K562 (cell line): Measurements from ENCODE around the gene RBM34. TPM values are rescaled to one million over a fixed set of nuclear protein-coding genes. Genes with fewer than 3 reads are reported as not detected.
A peak's percentile ranks its signal among the peaks of the same experiment; 100 is the strongest.

Experiments used
- ATAC-seq: fragments of 200-7000 bp; cut with Tn5 transposase; 3 replicates; pipeline ENCODE4 v1.9.1; 2020; ENCODE audit warnings: moderate library complexity
- BruUV-seq: library from RNA; stranded (reverse); fragments of 400-500 nt; replicated peaks from 2 replicates; lab custom pipeline; 2021; lab: Mats Ljungman, UMichigan
- CTCF ChIA-PET: fragments of 300-600 bp; formaldehyde crosslinking; extraction: SDS; loops from one replicate; lab custom pipeline; 2021; ENCODE audit warnings: low intra/inter-chr PET ratio; lab: Yijun Ruan, JAX
- POLR2A ChIA-PET: fragments of 300-600, 350-650 bp; sonication (Branson Sonifier 250); formaldehyde crosslinking; extraction: SDS; loops from one replicate; lab custom pipeline; 2021; ENCODE audit warnings: antibody characterized with exemption, inconsistent platforms; lab: Yijun Ruan, JAX
- DNase-seq, 4 experiments: peaks; one replicate each; pipeline versions ENCODE4 v3.0.0 to v3.0.0-alpha.2; 2011 to 2018; ENCODE audit warnings: low spot score in 3 of 4, mixed read lengths in 3 of 4; ENCODE audit errors: extremely low read depth in 1 of 4
- FAIRE-seq: peaks from 2 replicates; lab custom pipeline; 2011; peaks lifted over from hg19 to GRCh38; lab: Jason Lieb, UNC
- H2AFZ ChIP-seq: 2 replicates; pipeline ENCODE4 v1.6.0; 2011; ENCODE audit warnings: low read depth, low read length, control low read depth, inconsistent platforms
- H3K27ac ChIP-seq: fragments of 200-600 bp; 3 replicates; pipeline ENCODE4 v1.8.0; 2011; ENCODE audit warnings: low read depth, mild to moderate bottlenecking, control low read depth, inconsistent platforms, low read length, moderate library complexity, mixed read lengths; ENCODE audit errors: extremely low read depth
- H3K27me3 ChIP-seq, 2 experiments: fragments of 300-600 bp in 1 of 2; 2 replicates in 1 of 2; 3 replicates in 1 of 2; pipeline versions ENCODE4 v1.6.0 to v1.8.0; 2011; ENCODE audit warnings: inconsistent platforms in 2 of 2, low read length in 2 of 2, mild to moderate bottlenecking in 1 of 2, mixed read lengths in 1 of 2, moderate library complexity in 1 of 2; ENCODE audit not compliant: control insufficient read depth in 2 of 2, insufficient read depth in 2 of 2
- H3K36me3 ChIP-seq: fragments of 300-600 bp; 3 replicates; pipeline ENCODE4 v1.8.0; 2011; ENCODE audit warnings: mild to moderate bottlenecking, low read length, inconsistent platforms; ENCODE audit not compliant: control insufficient read depth, insufficient read depth
- H3K4me1 ChIP-seq, 2 experiments: fragments of 200-600 bp in 1 of 2; replicated peaks in 1 of 2; 2 replicates in 1 of 2; 3 replicates in 1 of 2; pipeline versions ENCODE4 v1.5.1 to v1.8.0; 2011; ENCODE audit warnings: inconsistent platforms in 2 of 2, low read length in 2 of 2, mild to moderate bottlenecking in 1 of 2, mixed read lengths in 1 of 2, moderate library complexity in 1 of 2; ENCODE audit not compliant: control insufficient read depth in 2 of 2, insufficient read depth in 2 of 2
- H3K4me2 ChIP-seq: 2 replicates; pipeline ENCODE4 v1.6.1; 2011; ENCODE audit warnings: low read length, control low read depth, inconsistent platforms, mixed read lengths; ENCODE audit not compliant: insufficient read depth
- H3K4me3 ChIP-seq: fragments of 200-600 bp; sonication (generic), shearing (Covaris generic); 2 replicates; pipeline ENCODE4 v1.5.1; 2016; ENCODE audit warnings: control low read depth, inconsistent platforms
- H3K79me2 ChIP-seq: fragments of 200-600 bp; 3 replicates; pipeline ENCODE4 v1.8.0; 2011; ENCODE audit warnings: low read length, inconsistent platforms; ENCODE audit not compliant: control insufficient read depth, insufficient read depth
- H3K9ac ChIP-seq, 2 experiments: 2 replicates each; pipeline versions ENCODE4 v1.6.0 to v1.6.1; 2011; ENCODE audit warnings: low read depth in 2 of 2, low read length in 2 of 2, control low read depth in 1 of 2, inconsistent platforms in 1 of 2, mild to moderate bottlenecking in 1 of 2, mixed read lengths in 1 of 2; ENCODE audit not compliant: insufficient read depth in 1 of 2
- H3K9me1 ChIP-seq: one replicate; pipeline ENCODE4 v1.6.0; 2011; ENCODE audit warnings: inconsistent platforms, mild to moderate bottlenecking, low read length, moderate library complexity; ENCODE audit not compliant: control insufficient read depth, insufficient read depth
- H3K9me3 ChIP-seq: replicated peaks from 2 replicates; pipeline ENCODE4 v1.5.1; 2011; ENCODE audit warnings: low read depth, low read length, inconsistent platforms; ENCODE audit not compliant: control insufficient read depth, insufficient read depth
- H4K20me1 ChIP-seq: replicated peaks from 2 replicates; pipeline ENCODE4 v1.6.1; 2011; ENCODE audit warnings: low read length, inconsistent platforms, mixed read lengths; ENCODE audit not compliant: control insufficient read depth, insufficient read depth
- ADNP ChIP-seq: fragments of 200-800 bp; sonication (Bioruptor generic); IDR thresholded peaks from 2 replicates; pipeline ENCODE4 v1.6.1; 2016; ENCODE audit warnings: missing genetic modification characterization, missing compliant biosample characterization
- ASH1L ChIP-seq: fragments of 450-650 bp; IDR thresholded peaks from 2 replicates; pipeline ENCODE4 v1.6.1; 2018; ENCODE audit warnings: borderline replicate concordance, mild to moderate bottlenecking, low read depth; ENCODE audit not compliant: partially characterized antibody
- ATF3 ChIP-seq, 2 experiments: fragments of 450-650 bp in 1 of 2; sonication (generic) in 1 of 2; formaldehyde crosslinking in 1 of 2; IDR thresholded peaks in 1 of 2; conservative IDR thresholded peaks in 1 of 2; 2 replicates each; pipeline versions ENCODE4 v1.6.1 to v1.8.1; 2016 to 2023; ENCODE audit warnings: mild to moderate bottlenecking in 2 of 2, moderate library complexity in 2 of 2, inconsistent platforms in 1 of 2, missing genetic modification reagents in 1 of 2
- EZH2 ChIP-seq: IDR thresholded peaks from 2 replicates; pipeline ENCODE4 v1.6.1; 2012; ENCODE audit warnings: low read depth, mild to moderate bottlenecking, inconsistent platforms, low read length, borderline replicate concordance
- MEF2D ChIP-seq: conservative IDR thresholded peaks from 2 replicates; pipeline ENCODE4 v1.6.1; 2016; ENCODE audit warnings: low read depth, missing genetic modification characterization, missing compliant biosample characterization
- WGBS: fragments of 100-300 bp; shearing (Covaris generic); methylation state at CpG from one replicate; pipeline ENCODE4 v1.1.6; 2016; ENCODE audit warnings: low coverage, mixed read lengths; ENCODE audit not compliant: insufficient coverage; ENCODE audit errors: missing lambda C conversion rate; 5-methylcytosine and 5-hydroxymethylcytosine counted together
- in situ Hi-C: fragments of 300-500 bp; cut with MboI; formaldehyde crosslinking; loops from 4 replicates; pipeline ENCODE4 v1.15.0; 2018; ENCODE audit warnings: inconsistent platforms, mixed read lengths
- intact Hi-C: fragments of 100-400 bp; cut with micrococcal nuclease; formaldehyde crosslinking; loops from 2 replicates; pipeline ENCODE4 v1.14.2; 2022
- polyA plus RNA-seq, 8 experiments: library from polyadenylated mRNA; depleted of rRNA in 4 of 8; stranded (reverse) in 5 of 8; unstranded in 3 of 8; fragments of >200 nt; fragmentation: Nextera tagmentation in 2 of 8; fragmentation: Illumina TruSeq in 1 of 8; extraction: Ambion mirVana in 2 of 8; extraction: Trizol in 1 of 8; gene quantifications; 2 replicates each; pipeline versions ENCODE4 v1.2.1 to v1.2.3, GENCODE V29; 2011 to 2014; ENCODE audit warnings: inconsistent platforms in 1 of 8, missing spikeins in 1 of 8
- total RNA-seq, 7 experiments: library from RNA; depleted of rRNA in 6 of 7; stranded (reverse); fragments of >200 nt in 6 of 7; fragmentation: Illumina TruSeq in 2 of 7; extraction: Trizol in 2 of 7; gene quantifications; 2 replicates each; pipeline versions ENCODE4 v1.2.1 to v1.2.3, GENCODE V29; 2011 to 2021; ENCODE audit warnings: low replicate concordance in 1 of 7

Gene RBM34
- total and polyA plus RNA-seq, 9 of the 15 experiments (the other 6 are each of a cell fraction or from before 2014, with no cell fraction given): 64.0 to 178 (median 124) TPM

GRCh38 chr1:235151033-235151432, 10.0 kb downstream of the RBM34 start:
- no peak for ATAC-seq
- Histone ChIP-seq H3K9ac (no peak overlapping the region), H3K27me3 (no peaks in the 10 kb centered on the region), H3K79me2 (peaks cover 6% of the 10 kb centered on the region; the same call in 1 of the 3 replicates), H3K4me2 (no peak overlapping the region), H3K4me3 (no peak overlapping the region), H3K4me1 (no peaks in the 10 kb centered on the region), H3K36me3 (peaks cover 90% of the 10 kb centered on the region), H4K20me1 (no peaks in the 10 kb centered on the region; the same call in 1 of the 2 replicates), H2AFZ (no peak overlapping the region), H3K9me3 (no peaks in the 10 kb centered on the region), H3K9me1 (no peaks in the 10 kb centered on the region), H3K27ac (no peak overlapping the region)
- ChIA-PET CTCF (no interaction called here), POLR2A (interaction anchor here (0.9 kb wide), 1 partner anchor 67 kb away, joined by 4 read pairs; no protein-coding TSS in a partner anchor)
- intact Hi-C loops (no loop called here), in situ Hi-C loops (no loop called here)
- TF ChIP-seq MEF2D (tag): no peak
- no peak for TF ChIP-seq ADNP (tag)
- TF ChIP-seq ASH1L: no peak
- no TSS peak for BruUV-seq
- DNase-seq: no peak
- WGBS: 86% methylated on average over 2 of the region's 2 CpGs
- no peak for FAIRE-seq

GRCh38 chr1:235149824-235150223, 11.2 kb downstream of the RBM34 start:
- CTCF ChIA-PET: no interaction called here
- H2AFZ ChIP-seq: no peak overlapping the region
- no peak overlapping the region for H3K27ac ChIP-seq
- H3K4me3 ChIP-seq: no peak overlapping the region
- TF ChIP-seq EZH2: no peak
- TF ChIP-seq ATF3 (IDR thresholded peaks at IDR 0.05): peak; percentile 60
- no peak for TF ChIP-seq ATF3 (CRISPR knock-in tag; conservative IDR thresholded peaks at IDR 0.05)
- no peak overlapping the region for H3K9ac ChIP-seq
- no peaks in the 10 kb centered on the region; the same call in 1 of the 2 replicates for H4K20me1 ChIP-seq
- no peaks in the 10 kb centered on the region for H3K4me1 ChIP-seq
- H3K27me3 ChIP-seq: no peaks in the 10 kb centered on the region
- no peaks in the 10 kb centered on the region for H3K9me1 ChIP-seq
- WGBS: 94% methylated on average over 9 of the region's 9 CpGs
- H3K79me2 ChIP-seq: peaks cover 6% of the 10 kb centered on the region; the same call in 1 of the 3 replicates
- in situ Hi-C loops (no loop called here), intact Hi-C loops (no loop called here)
- ATAC-seq: no peak
- peaks cover 92% of the 10 kb centered on the region for H3K36me3 ChIP-seq
- H3K4me2 ChIP-seq: no peak overlapping the region
- no peak for FAIRE-seq
- POLR2A ChIA-PET: interaction anchor here (0.6 to 1.2 kb wide), 5 partner anchors 8 to 255 kb away, joined by 3 to 4 read pairs (median 3); partner anchors contain the start of gene RBM34
- no peaks in the 10 kb centered on the region for H3K9me3 ChIP-seq
- DNase-seq: no peak
- BruUV-seq: no TSS peak
